GM12864 (cell line): ENCODE measurements around the gene CACNG5.

ENCODE experiments used
- DNase-seq: peaks from one replicate; pipeline ENCODE4 v3.0.0-alpha.2; 2011; ENCODE audit warnings: low read depth
- H3K4me3 ChIP-seq: 2 replicates; pipeline ENCODE4 v1.5.1; 2011; ENCODE audit warnings: mild to moderate bottlenecking, low read depth, low read length, control low read depth
- TF ChIP-seq, protein P1 (sequence below): IDR thresholded peaks from 2 replicates; pipeline ENCODE4 v1.5.1; 2011; ENCODE audit warnings: low read depth, mild to moderate bottlenecking, moderate library complexity, low read length, control low read depth, inconsistent platforms; ENCODE audit errors: missing control alignments

Gene CACNG5

GRCh38 chr17:66817750-66818149 lies 17.2 kb upstream of the CACNG5 start:
- TF ChIP-seq, protein P1, sequence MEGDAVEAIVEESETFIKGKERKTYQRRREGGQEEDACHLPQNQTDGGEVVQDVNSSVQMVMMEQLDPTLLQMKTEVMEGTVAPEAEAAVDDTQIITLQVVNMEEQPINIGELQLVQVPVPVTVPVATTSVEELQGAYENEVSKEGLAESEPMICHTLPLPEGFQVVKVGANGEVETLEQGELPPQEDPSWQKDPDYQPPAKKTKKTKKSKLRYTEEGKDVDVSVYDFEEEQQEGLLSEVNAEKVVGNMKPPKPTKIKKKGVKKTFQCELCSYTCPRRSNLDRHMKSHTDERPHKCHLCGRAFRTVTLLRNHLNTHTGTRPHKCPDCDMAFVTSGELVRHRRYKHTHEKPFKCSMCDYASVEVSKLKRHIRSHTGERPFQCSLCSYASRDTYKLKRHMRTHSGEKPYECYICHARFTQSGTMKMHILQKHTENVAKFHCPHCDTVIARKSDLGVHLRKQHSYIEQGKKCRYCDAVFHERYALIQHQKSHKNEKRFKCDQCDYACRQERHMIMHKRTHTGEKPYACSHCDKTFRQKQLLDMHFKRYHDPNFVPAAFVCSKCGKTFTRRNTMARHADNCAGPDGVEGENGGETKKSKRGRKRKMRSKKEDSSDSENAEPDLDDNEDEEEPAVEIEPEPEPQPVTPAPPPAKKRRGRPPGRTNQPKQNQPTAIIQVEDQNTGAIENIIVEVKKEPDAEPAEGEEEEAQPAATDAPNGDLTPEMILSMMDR = no peak

DNA sequence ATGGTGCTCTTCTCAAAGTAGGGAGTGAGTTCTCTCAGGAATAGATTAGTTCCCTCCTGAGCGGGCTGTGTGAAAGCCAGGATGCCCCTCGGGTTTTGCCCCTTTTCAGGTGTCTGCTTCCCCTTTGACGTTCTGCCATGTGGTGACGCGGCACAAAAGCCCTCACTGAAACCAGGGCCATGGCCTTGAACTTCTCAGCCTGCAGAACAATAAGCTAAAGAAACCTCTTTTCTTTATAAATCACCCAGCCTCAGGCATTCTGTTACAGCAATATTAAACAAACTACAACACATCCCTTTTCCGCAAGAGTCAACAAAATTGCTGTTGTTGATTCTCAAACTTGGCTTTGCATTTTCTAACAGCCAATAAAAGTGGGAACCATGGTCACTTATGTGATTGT lies 15.5 kb upstream of the CACNG5 start:
- H3K4me3 ChIP-seq = no peak overlapping the region
- TF ChIP-seq, protein P1 = no peak
- DNase-seq = no peak

More at GRCh38 chr17:66817750-66818149, 17.2 kb upstream of the CACNG5 start:
- no peak for DNase-seq
- H3K4me3 ChIP-seq = no peak overlapping the region

DNA sequence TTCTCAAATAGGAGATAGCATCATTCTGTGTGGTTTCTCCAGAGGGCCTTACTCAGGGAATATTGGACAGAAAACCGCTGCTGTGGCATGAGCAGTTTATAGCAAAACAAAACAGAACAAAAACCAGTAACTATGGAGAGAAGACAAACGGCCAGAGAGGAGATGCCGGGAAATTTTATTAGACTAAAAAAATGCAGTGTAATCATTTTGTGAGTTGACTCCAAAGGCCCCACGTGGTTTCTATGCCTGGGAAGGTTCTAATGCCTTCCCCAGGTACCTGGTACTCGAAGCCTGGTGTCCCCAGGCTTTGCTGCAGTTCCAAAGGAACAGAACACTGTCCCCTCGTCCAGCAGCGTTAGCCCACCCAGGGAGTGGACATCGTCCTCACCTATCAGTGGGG lies 12.9 kb upstream of the CACNG5 start:
- TF ChIP-seq, protein P1 = no peak
- DNase-seq = no peak
- no peak overlapping the region for H3K4me3 ChIP-seq

DNA sequence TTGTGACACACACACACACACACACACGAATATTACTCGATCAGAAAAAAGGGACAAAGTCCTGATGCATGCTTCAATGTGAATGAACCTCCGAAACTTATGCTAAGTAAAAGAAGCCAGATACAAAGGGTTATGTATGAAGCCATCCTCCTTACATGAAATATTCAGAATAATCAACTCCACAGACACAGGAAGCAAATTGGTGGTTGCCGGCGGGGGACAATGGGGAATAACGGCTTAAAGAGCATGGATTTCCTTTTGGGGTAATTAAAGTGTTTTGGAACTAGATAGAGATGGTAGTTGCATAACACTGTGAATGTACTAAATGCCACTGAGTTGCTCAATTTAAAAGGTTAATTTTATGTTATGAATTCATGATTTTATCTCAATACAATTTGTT lies 8.1 kb upstream of the CACNG5 start:
- TF ChIP-seq, protein P1 = no peak
- H3K4me3 ChIP-seq = no peak overlapping the region
- no peak for DNase-seq

DNA sequence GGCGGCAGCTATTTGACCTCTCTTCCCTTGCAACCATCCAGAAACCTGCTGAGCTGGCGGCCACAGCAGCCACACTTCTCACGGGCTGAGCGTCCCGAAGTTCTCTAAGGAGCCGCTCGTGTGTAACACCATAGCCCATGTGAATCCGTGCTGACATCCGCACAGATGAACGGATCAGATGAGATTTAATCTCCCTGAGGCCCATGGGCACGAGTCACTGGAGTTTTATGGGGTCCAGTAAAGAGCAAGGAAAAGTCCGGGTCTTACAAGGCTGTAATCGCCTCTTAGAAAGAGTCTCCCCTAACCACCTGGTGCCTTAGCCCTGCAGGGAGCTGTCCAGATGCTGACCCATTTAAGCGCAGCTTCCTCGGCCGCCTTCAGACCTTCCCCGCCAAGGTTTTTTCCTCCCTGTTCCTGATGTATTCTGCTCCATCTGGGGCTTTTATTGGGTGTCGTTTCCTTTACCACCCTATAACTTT lies 5.5 kb upstream of the CACNG5 start:
- H3K4me3 ChIP-seq = no peak overlapping the region
- TF ChIP-seq, protein P1 = no peak
- no peak for DNase-seq

- DNase-seq = no peak
- H3K4me3 ChIP-seq = no peak overlapping the region
- TF ChIP-seq, protein P1 = no peak
Measured at GRCh38 chr17:66829883-66830282, 5.0 kb upstream of the CACNG5 start.

DNA sequence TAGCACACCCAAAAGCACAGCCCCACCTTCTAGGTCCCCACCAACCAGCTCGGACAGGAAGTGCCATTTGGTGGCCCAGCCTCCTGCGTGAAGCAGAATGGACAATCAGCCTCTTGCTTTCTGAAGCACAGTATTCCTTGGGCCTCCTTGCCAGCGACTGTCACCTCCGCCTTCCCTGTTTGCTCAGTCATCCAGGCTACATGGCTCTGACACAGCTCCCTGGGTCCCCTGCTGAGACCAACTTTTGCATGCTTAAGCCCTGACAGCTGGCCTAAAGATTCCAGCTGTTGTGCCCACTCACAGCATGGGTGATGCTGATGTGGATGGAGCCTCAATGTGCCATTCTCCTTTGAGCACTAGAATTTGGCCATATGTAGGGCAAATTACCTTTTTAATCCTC lies 4.5 kb upstream of the CACNG5 start:
- TF ChIP-seq, protein P1 = no peak
- no peak overlapping the region for H3K4me3 ChIP-seq
- no peak for DNase-seq
